ENCODE measurements around the gene BRD3OS. TPM values are rescaled to one million over a fixed set of nuclear protein-coding genes. Genes with fewer than 3 reads are reported as not detected.

BRD3OS gene
- 23.1 and 24.7 TPM in 2 replicates for total RNA-seq

GRCh38 chr9:134024828-134025605, at the start of gene BRD3OS:
Gene BRD3OS (plus strand): TSS chr9:134025481. CDS start chr9:134026748, 1,267 bp downstream.

GRCh38 chr9:133991964-133992779, 33.1 kb upstream of the BRD3OS start, which contains the start of gene VAV2:
Gene VAV2 (minus strand): TSS chr9:133992324. CDS start chr9:133992278, 46 bp downstream.

GRCh38 chr9:134067904-134068743, 42.8 kb downstream of the BRD3OS start, which contains the start of gene BRD3:
Gene BRD3 (minus strand): TSS chr9:134068026. CDS start chr9:134053477, 14,549 bp downstream.

Other genes with a start within 250 kb of the BRD3OS start
- 9.4 and 11.4 TPM in 2 replicates for gene VAV2, start 33.2 kb upstream of the BRD3OS start, total RNA-seq
- 17.1 and 21.6 TPM in 2 replicates for gene BRD3, start 42.5 kb downstream of the BRD3OS start, total RNA-seq
- gene WDR5, start 110.6 kb downstream of the BRD3OS start, total RNA-seq: 14.6 and 17.1 TPM in 2 replicates
- gene RNU6ATAC, start 139.1 kb downstream of the BRD3OS start, total RNA-seq: not detected in 2 replicates